ENCODE measurements around the gene HYAL2. TPM values are rescaled to one million over a fixed set of nuclear protein-coding genes. Genes with fewer than 3 reads are reported as not detected.
A peak's percentile ranks its signal among the peaks of the same experiment; 100 is the strongest.

The HYAL2 gene
- total RNA-seq, 5 donors from 2014 or later (not counting 1 experiment from before 2014, with no cell fraction given): 0.50 to 6.8 (median 3.0) TPM

- H3K27me3 ChIP-seq (replicated peaks in 1 of 2; ENCODE audit: control insufficient read depth in 2 of 2, extremely low read depth in 1 of 2, insufficient read depth in 2 of 2, low read length in 1 of 2): no peaks in the 10 kb centered on the region
- Mint-ChIP-seq H3K27ac (peak overlapping the region in 1 of 2 donors; percentile 16), H3K4me3 (no peak overlapping the region), H3K27me3 (no peaks in the 10 kb centered on the region), H3K9me3 (no peaks in the 10 kb centered on the region), H3K36me3 (peaks cover 21% of the 10 kb centered on the region), H3K4me1 (peaks cover 68 to 74% (median 71%) of the 10 kb centered on the region in 3 donors)
- ChIA-PET POLR2A (no interaction called here), CTCF (interaction anchor here in 1 of 2 donors (0.7 kb wide), 1 partner anchor 1901 kb away, joined by 10 read pairs; no protein-coding TSS in a partner anchor)
- DNase-seq (no peak), ATAC-seq (replicated peaks in 1 of 4) (no peak)
- peaks cover 33 to 70% of the 10 kb centered on the region in 2 experiments for H3K4me1 ChIP-seq (ENCODE audit: control insufficient read depth in 1 of 2, extremely low read depth in 1 of 2, insufficient read depth in 2 of 2, low read length in 2 of 2)
- peaks cover 6 to 58% of the 10 kb centered on the region in 2 donors for H3K36me3 ChIP-seq (ENCODE audit: control insufficient read depth in 2 of 2, extremely low read depth in 1 of 2, insufficient read depth in 1 of 2, low read length in 1 of 2)
- H3K9me3 ChIP-seq: no peaks in the 10 kb centered on the region
- no peak overlapping the region for H3K27ac ChIP-seq (ENCODE audit: low read length)
- WGBS (ENCODE audit: insufficient coverage): 0% methylated on average over 1 of the region's 2 CpGs
- no peak overlapping the region for H3K4me3 ChIP-seq (ENCODE audit: control insufficient read depth in 1 of 2, extremely low read depth in 1 of 2, low read length in 1 of 2)
Measured at GRCh38 chr3:50352781-50353180, 30.2 kb upstream of the HYAL2 start.

GRCh38 chr3:50351323-50351697 lies 28.8 kb upstream of the HYAL2 start:
- no peaks in the 10 kb centered on the region for H3K27me3 Mint-ChIP-seq
- H3K27ac Mint-ChIP-seq: peak overlapping the region; percentile 99 to 100
- H3K4me1 Mint-ChIP-seq: peaks cover 62 to 71% (median 67%) of the 10 kb centered on the region in 3 donors
- H3K36me3 Mint-ChIP-seq: peaks cover 21% of the 10 kb centered on the region
- ChIA-PET POLR2A (interaction anchor here in 1 of 2 donors (0.7 kb wide), 1 partner anchor 9 kb away, joined by 3 read pairs; no protein-coding TSS in a partner anchor), CTCF (interaction anchor here (0.5 to 2.1 kb wide), 4 partner anchors 8 to 156 kb away, joined by 3 to 10 read pairs (median 6); partner anchors contain the start of genes HYAL3 (in 1 of the 2), NAA80 (in 1 of the 2) and TMEM115 (in 1 of the 2))
- H3K36me3 ChIP-seq (ENCODE audit: control insufficient read depth in 2 of 2, extremely low read depth in 1 of 2, insufficient read depth in 1 of 2, low read length in 1 of 2): peaks cover 6 to 56% of the 10 kb centered on the region in 2 donors
- peaks cover 23 to 69% of the 10 kb centered on the region in 2 experiments for H3K4me1 ChIP-seq (ENCODE audit: control insufficient read depth in 1 of 2, extremely low read depth in 1 of 2, insufficient read depth in 2 of 2, low read length in 2 of 2)
- WGBS (ENCODE audit: insufficient coverage): 51% methylated on average over 7 of the region's 11 CpGs
- peak overlapping the region; percentile 94 to 99 (median 97) for H3K4me3 Mint-ChIP-seq
- H3K27ac ChIP-seq (ENCODE audit: low read length): peak overlapping the region; percentile 89
- no peaks in the 10 kb centered on the region for H3K9me3 Mint-ChIP-seq
- no peaks in the 10 kb centered on the region for H3K27me3 ChIP-seq (replicated peaks in 1 of 2; ENCODE audit: control insufficient read depth in 2 of 2, extremely low read depth in 1 of 2, insufficient read depth in 2 of 2, low read length in 1 of 2)
- DNase-seq (no peak), ATAC-seq (replicated peaks in 1 of 4) (no peak)
- H3K9me3 ChIP-seq: no peaks in the 10 kb centered on the region
- peak overlapping the region; percentile 88 to 96 for H3K4me3 ChIP-seq (ENCODE audit: control insufficient read depth in 1 of 2, extremely low read depth in 1 of 2, low read length in 1 of 2)

- peaks cover 66 to 70% (median 67%) of the 10 kb centered on the region in 3 donors for H3K4me1 Mint-ChIP-seq
- no peaks in the 10 kb centered on the region for H3K27me3 Mint-ChIP-seq
- ChIA-PET CTCF (interaction anchor here in 1 of 2 donors (1.0 to 2.1 kb wide), 8 partner anchors 9 to 261 kb away, joined by 3 to 10 read pairs (median 3); partner anchors contain the start of genes CISH, HYAL3, NAA80 and RASSF1), POLR2A (interaction anchor here (0.5 to 0.8 kb wide), 4 partner anchors 9 to 50 kb away, joined by 3 to 6 read pairs (median 4); no protein-coding TSS in a partner anchor)
- H3K36me3 Mint-ChIP-seq: peaks cover 21% of the 10 kb centered on the region
- H3K27me3 ChIP-seq (replicated peaks in 1 of 2; ENCODE audit: control insufficient read depth in 2 of 2, extremely low read depth in 1 of 2, insufficient read depth in 2 of 2, low read length in 1 of 2): no peaks in the 10 kb centered on the region
- peak within 1 kb of the TSS; percentile 89 for H3K27ac ChIP-seq (ENCODE audit: low read length)
- ATAC-seq (replicated peaks in 1 of 4): peak; percentile 88 to 91 (median 90)
- peak within 1 kb of the TSS; percentile 99 to 100 for H3K27ac Mint-ChIP-seq
- DNase-seq: peak; percentile 98 to 100 (median 99)
- no peaks in the 10 kb centered on the region for H3K9me3 ChIP-seq
- peak within 1 kb of the TSS; percentile 88 to 96 for H3K4me3 ChIP-seq (ENCODE audit: control insufficient read depth in 1 of 2, extremely low read depth in 1 of 2, low read length in 1 of 2)
- WGBS (ENCODE audit: insufficient coverage): under 1% methylated on average over 59 of the region's 64 CpGs
- peaks cover 20 to 69% of the 10 kb centered on the region in 2 experiments for H3K4me1 ChIP-seq (ENCODE audit: control insufficient read depth in 1 of 2, extremely low read depth in 1 of 2, insufficient read depth in 2 of 2, low read length in 2 of 2)
- H3K4me3 Mint-ChIP-seq: peak within 1 kb of the TSS; percentile 94 to 99 (median 97)
- no peaks in the 10 kb centered on the region for H3K9me3 Mint-ChIP-seq
- H3K36me3 ChIP-seq (ENCODE audit: control insufficient read depth in 2 of 2, extremely low read depth in 1 of 2, insufficient read depth in 1 of 2, low read length in 1 of 2): peaks cover 5 to 52% of the 10 kb centered on the region in 2 donors
Measured at GRCh38 chr3:50350527-50351322, 28.2 kb upstream of the HYAL2 start, which contains the start of the genes CYB561D2 and NPRL2. Gene CYB561D2, plus strand, starts transcription at chr3:50350862. Its CDS starts 572 bp downstream, at chr3:50351434. Gene NPRL2, minus strand, starts transcription at chr3:50350775. Its CDS starts 123 bp downstream, at chr3:50350652.

GRCh38 chr3:50350213-50350526 lies 27.6 kb upstream of the HYAL2 start:
- Mint-ChIP-seq H3K9me3 (no peaks in the 10 kb centered on the region), H3K4me1 (peaks cover 67 to 69% (median 69%) of the 10 kb centered on the region in 3 donors), H3K4me3 (peak overlapping the region; percentile 94 to 99 (median 97)), H3K27me3 (no peaks in the 10 kb centered on the region), H3K27ac (peak overlapping the region; percentile 99 to 100), H3K36me3 (peaks cover 21% of the 10 kb centered on the region)
- Histone ChIP-seq H3K4me1 (ENCODE audit: control insufficient read depth in 1 of 2, extremely low read depth in 1 of 2, insufficient read depth in 2 of 2, low read length in 2 of 2) (peaks cover 22 to 70% of the 10 kb centered on the region in 2 experiments), H3K36me3 (ENCODE audit: control insufficient read depth in 2 of 2, extremely low read depth in 1 of 2, insufficient read depth in 1 of 2, low read length in 1 of 2) (peaks cover 3 to 46% of the 10 kb centered on the region in 2 donors), H3K4me3 (ENCODE audit: control insufficient read depth in 1 of 2, extremely low read depth in 1 of 2, low read length in 1 of 2) (peak overlapping the region; percentile 88 to 96), H3K27ac (ENCODE audit: low read length) (peak overlapping the region; percentile 89), H3K27me3 (replicated peaks in 1 of 2; ENCODE audit: control insufficient read depth in 2 of 2, extremely low read depth in 1 of 2, insufficient read depth in 2 of 2, low read length in 1 of 2) (no peaks in the 10 kb centered on the region), H3K9me3 (no peaks in the 10 kb centered on the region)
- ChIA-PET POLR2A (interaction anchor here (0.5 to 0.8 kb wide), 3 partner anchors 13 to 49 kb away, joined by 3 to 6 read pairs (median 5); no protein-coding TSS in a partner anchor), CTCF (interaction anchor here in 1 of 2 donors (1.0 to 2.1 kb wide), 8 partner anchors 9 to 261 kb away, joined by 3 to 10 read pairs (median 3); partner anchors contain the start of genes CISH, HYAL3, NAA80 and RASSF1)
- DNase-seq (no peak), ATAC-seq (replicated peaks in 1 of 4) (no peak)
- 6% methylated on average over 6 of the region's 7 CpGs for WGBS (ENCODE audit: insufficient coverage)

- DNase-seq: peak; percentile 47 to 90 (median 71)
Measured at GRCh38 chr3:50347187-50347813, 24.8 kb upstream of the HYAL2 start.

More at GRCh38 chr3:50347187-50347813, 24.8 kb upstream of the HYAL2 start:
- Mint-ChIP-seq H3K9me3 (no peaks in the 10 kb centered on the region), H3K36me3 (peaks cover 16% of the 10 kb centered on the region), H3K27me3 (no peaks in the 10 kb centered on the region), H3K4me3 (peak overlapping the region in 2 of 3 donors; percentile 6 to 74), H3K27ac (peak overlapping the region; percentile 63 to 68), H3K4me1 (peaks cover 56 to 71% (median 63%) of the 10 kb centered on the region in 3 donors)
- no peaks in the 10 kb centered on the region for H3K9me3 ChIP-seq
- H3K27ac ChIP-seq (ENCODE audit: low read length): no peak overlapping the region
- no peak overlapping the region for H3K4me3 ChIP-seq (ENCODE audit: control insufficient read depth in 1 of 2, extremely low read depth in 1 of 2, low read length in 1 of 2)
- ATAC-seq (replicated peaks in 1 of 4): no peak
- WGBS (ENCODE audit: insufficient coverage): 98% methylated on average over 4 of the region's 14 CpGs
- H3K4me1 ChIP-seq (ENCODE audit: control insufficient read depth in 1 of 2, extremely low read depth in 1 of 2, insufficient read depth in 2 of 2, low read length in 2 of 2): peaks cover 22 to 76% of the 10 kb centered on the region in 2 experiments
- no peaks in the 10 kb centered on the region for H3K27me3 ChIP-seq (replicated peaks in 1 of 2; ENCODE audit: control insufficient read depth in 2 of 2, extremely low read depth in 1 of 2, insufficient read depth in 2 of 2, low read length in 1 of 2)
- ChIA-PET CTCF (interaction anchor here in 1 of 2 donors (0.6 to 1.8 kb wide), 14 partner anchors 9 to 292 kb away, joined by 3 to 13 read pairs (median 4); partner anchors contain the start of genes CISH and TUSC2), POLR2A (interaction anchor here in 1 of 2 donors (0.6 to 0.7 kb wide), 2 partner anchors 11 to 18 kb away, joined by 3 to 8 read pairs; no protein-coding TSS in a partner anchor)
- H3K36me3 ChIP-seq (ENCODE audit: control insufficient read depth in 2 of 2, extremely low read depth in 1 of 2, insufficient read depth in 1 of 2, low read length in 1 of 2): peaks cover 0 to 22% of the 10 kb centered on the region in 2 donors
